Measurements from ENCODE around the gene GGA3.
"Not testable (repeated sequence)": the region's sequence is repeated elsewhere in the genome, so short reads cannot be mapped to it uniquely, and the experiment has no call there.

The GGA3 gene

DNA sequence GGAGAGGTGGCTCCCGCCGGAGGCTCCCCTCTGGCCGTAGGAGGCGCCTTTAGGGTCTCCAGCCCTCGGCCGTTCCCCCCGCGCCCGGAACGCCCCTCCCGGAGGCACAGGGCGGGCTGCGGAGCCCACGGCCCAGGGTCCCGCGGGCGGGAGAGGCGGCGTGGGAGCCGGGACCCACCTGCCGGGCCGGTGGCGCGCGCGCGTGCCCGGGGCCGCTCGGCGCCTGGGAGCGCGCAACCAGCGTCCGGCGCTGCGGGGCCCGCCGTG is 9.5 kb upstream of the GGA3 start, which contains the start of gene MIF4GD:
Gene MIF4GD (minus strand): TSS at position 266 of the 267 bp plus-strand sequence. CDS start 1,036 bp downstream, outside the sequence.
- no peaks in the 10 kb centered on the region for H3K36me3 ChIP-seq (ENCODE audit: control insufficient read depth, insufficient read depth, low read length)
- H3K4me3 ChIP-seq (ENCODE audit: low read length) = peak within 1 kb of the TSS; percentile 96
- H3K9ac ChIP-seq (ENCODE audit: low read length) = peak within 1 kb of the TSS; percentile 90
- no peaks in the 10 kb centered on the region for H3K9me3 ChIP-seq (ENCODE audit: control insufficient read depth, low read length)
- H3K27me3 ChIP-seq (ENCODE audit: control insufficient read depth, insufficient read depth, low read length) = no peaks in the 10 kb centered on the region
- H3K4me1 ChIP-seq (ENCODE audit: control insufficient read depth, insufficient read depth, low read length) = peaks cover 29% of the 10 kb centered on the region

- Histone ChIP-seq H3K36me3 (ENCODE audit: control insufficient read depth, insufficient read depth, low read length) (peaks cover 3% of the 10 kb centered on the region), H3K4me1 (ENCODE audit: control insufficient read depth, insufficient read depth, low read length) (peaks cover 29% of the 10 kb centered on the region)
Measured at GRCh38 chr17:75270218-75270965, 9.0 kb upstream of the GGA3 start.

GRCh38 chr17:75269844-75270217 is 8.4 kb upstream of the GGA3 start:
- Histone ChIP-seq H3K27me3 (ENCODE audit: control insufficient read depth, insufficient read depth, low read length) (no peaks in the 10 kb centered on the region), H3K9ac (ENCODE audit: low read length) (peak overlapping the region; percentile 90), H3K4me1 (ENCODE audit: control insufficient read depth, insufficient read depth, low read length) (peaks cover 29% of the 10 kb centered on the region), H3K9me3 (ENCODE audit: control insufficient read depth, low read length) (no peaks in the 10 kb centered on the region), H3K36me3 (ENCODE audit: control insufficient read depth, insufficient read depth, low read length) (peaks cover 5% of the 10 kb centered on the region), H3K4me3 (ENCODE audit: low read length) (peak overlapping the region; percentile 96)

More at GRCh38 chr17:75270218-75270965, 9.0 kb upstream of the GGA3 start:
- peak overlapping the region; percentile 90 for H3K9ac ChIP-seq (ENCODE audit: low read length)
- no peaks in the 10 kb centered on the region for H3K27me3 ChIP-seq (ENCODE audit: control insufficient read depth, insufficient read depth, low read length)
- H3K9me3 ChIP-seq (ENCODE audit: control insufficient read depth, low read length) = no peaks in the 10 kb centered on the region
- peak overlapping the region; percentile 96 for H3K4me3 ChIP-seq (ENCODE audit: low read length)

- Histone ChIP-seq H3K27me3 (ENCODE audit: control insufficient read depth, insufficient read depth, low read length) (no peaks in the 10 kb centered on the region), H3K36me3 (ENCODE audit: control insufficient read depth, insufficient read depth, low read length) (peaks cover 5% of the 10 kb centered on the region), H3K9me3 (ENCODE audit: control insufficient read depth, low read length) (no peaks in the 10 kb centered on the region), H3K4me3 (ENCODE audit: low read length) (no peak overlapping the region), H3K4me1 (ENCODE audit: control insufficient read depth, insufficient read depth, low read length) (peaks cover 32% of the 10 kb centered on the region), H3K9ac (ENCODE audit: low read length) (no peak overlapping the region)
Measured at GRCh38 chr17:75267411-75268232, 6.2 kb upstream of the GGA3 start.

DNA sequence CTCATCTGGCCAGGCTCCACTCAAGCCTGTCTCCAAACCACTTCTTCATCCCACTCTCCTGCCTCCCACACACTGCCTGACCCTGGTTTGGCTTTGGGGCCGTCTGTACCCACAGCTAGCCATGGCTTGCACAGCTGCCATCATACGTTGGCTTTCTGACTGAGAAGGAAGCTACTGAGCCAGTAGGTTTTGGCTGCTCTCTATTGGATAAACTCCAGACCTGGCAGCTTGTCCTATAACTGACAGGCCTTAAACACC is 5.7 kb upstream of the GGA3 start:
- Histone ChIP-seq H3K9me3 (ENCODE audit: control insufficient read depth, low read length) (no peaks in the 10 kb centered on the region), H3K9ac (ENCODE audit: low read length) (no peak overlapping the region), H3K4me3 (ENCODE audit: low read length) (no peak overlapping the region), H3K4me1 (ENCODE audit: control insufficient read depth, insufficient read depth, low read length) (peaks cover 32% of the 10 kb centered on the region), H3K27me3 (ENCODE audit: control insufficient read depth, insufficient read depth, low read length) (no peaks in the 10 kb centered on the region), H3K36me3 (ENCODE audit: control insufficient read depth, insufficient read depth, low read length) (peaks cover 5% of the 10 kb centered on the region)

GRCh38 chr17:75266316-75267152 is 5.1 kb upstream of the GGA3 start:
- Histone ChIP-seq H3K4me3 (ENCODE audit: low read length) (no peak overlapping the region), H3K27me3 (ENCODE audit: control insufficient read depth, insufficient read depth, low read length) (no peaks in the 10 kb centered on the region), H3K36me3 (ENCODE audit: control insufficient read depth, insufficient read depth, low read length) (peaks cover 5% of the 10 kb centered on the region), H3K4me1 (ENCODE audit: control insufficient read depth, insufficient read depth, low read length) (peaks cover 30% of the 10 kb centered on the region), H3K9me3 (ENCODE audit: control insufficient read depth, low read length) (no peaks in the 10 kb centered on the region), H3K9ac (ENCODE audit: low read length) (no peak overlapping the region)

GRCh38 chr17:75265614-75266315 is 4.4 kb upstream of the GGA3 start:
- Histone ChIP-seq H3K36me3 (ENCODE audit: control insufficient read depth, insufficient read depth, low read length) (peaks cover 5% of the 10 kb centered on the region), H3K9ac (ENCODE audit: low read length) (no peak overlapping the region), H3K27me3 (ENCODE audit: control insufficient read depth, insufficient read depth, low read length) (no peaks in the 10 kb centered on the region), H3K9me3 (ENCODE audit: control insufficient read depth, low read length) (no peaks in the 10 kb centered on the region), H3K4me1 (ENCODE audit: control insufficient read depth, insufficient read depth, low read length) (peaks cover 30% of the 10 kb centered on the region), H3K4me3 (ENCODE audit: low read length) (no peak overlapping the region)

- Histone ChIP-seq H3K9ac (ENCODE audit: low read length) (no peak overlapping the region), H3K4me1 (ENCODE audit: control insufficient read depth, insufficient read depth, low read length) (peaks cover 33% of the 10 kb centered on the region), H3K4me3 (ENCODE audit: low read length) (no peak overlapping the region), H3K36me3 (ENCODE audit: control insufficient read depth, insufficient read depth, low read length) (peaks cover 5% of the 10 kb centered on the region), H3K27me3 (ENCODE audit: control insufficient read depth, insufficient read depth, low read length) (no peaks in the 10 kb centered on the region), H3K9me3 (ENCODE audit: control insufficient read depth, low read length) (no peaks in the 10 kb centered on the region)
Measured at GRCh38 chr17:75263055-75263454, 1.6 kb upstream of the GGA3 start.

DNA sequence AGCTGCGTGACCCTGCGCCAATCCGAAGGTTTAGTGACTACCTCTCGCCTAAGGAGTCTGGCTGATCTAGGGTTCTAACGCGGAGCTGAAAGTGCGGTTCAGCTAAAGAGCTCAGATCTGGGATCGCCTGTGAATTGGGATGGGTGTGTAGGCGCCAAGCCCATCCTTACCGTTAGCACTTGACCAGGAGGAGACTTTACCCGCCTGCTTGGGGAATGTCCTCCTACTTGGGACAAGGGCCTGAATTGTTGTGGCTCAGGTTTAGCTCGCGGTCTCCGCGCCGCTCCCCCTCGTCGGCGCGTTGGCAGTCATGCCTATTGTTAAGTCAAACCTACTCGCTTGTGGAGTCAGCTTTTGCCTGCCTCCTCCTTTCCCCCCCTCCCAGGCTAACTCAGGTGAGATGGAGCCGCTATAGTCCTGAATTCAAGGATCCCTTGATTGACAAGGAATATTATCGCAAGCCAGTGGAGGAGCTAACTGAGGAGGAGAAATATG is 753 bp upstream of the GGA3 start:
- Histone ChIP-seq H3K27me3 (ENCODE audit: control insufficient read depth, insufficient read depth, low read length) (no peaks in the 10 kb centered on the region), H3K4me3 (ENCODE audit: low read length) (peak overlapping the region; percentile 92), H3K9me3 (ENCODE audit: control insufficient read depth, low read length) (no peaks in the 10 kb centered on the region), H3K9ac (ENCODE audit: low read length) (peak overlapping the region; percentile 97), H3K4me1 (ENCODE audit: control insufficient read depth, insufficient read depth, low read length) (peaks cover 25% of the 10 kb centered on the region), H3K36me3 (ENCODE audit: control insufficient read depth, insufficient read depth, low read length) (peaks cover 5% of the 10 kb centered on the region)

- peak overlapping the region; percentile 92 for H3K4me3 ChIP-seq (ENCODE audit: low read length)
- H3K9me3 ChIP-seq (ENCODE audit: control insufficient read depth, low read length) = no peaks in the 10 kb centered on the region
- H3K27me3 ChIP-seq (ENCODE audit: control insufficient read depth, insufficient read depth, low read length) = no peaks in the 10 kb centered on the region
- peak overlapping the region; percentile 97 for H3K9ac ChIP-seq (ENCODE audit: low read length)
- peaks cover 5% of the 10 kb centered on the region for H3K36me3 ChIP-seq (ENCODE audit: control insufficient read depth, insufficient read depth, low read length)
- H3K4me1 ChIP-seq (ENCODE audit: control insufficient read depth, insufficient read depth, low read length) = peaks cover 21% of the 10 kb centered on the region
Measured at GRCh38 chr17:75260641-75261335, 618 bp downstream of the GGA3 start.

DNA sequence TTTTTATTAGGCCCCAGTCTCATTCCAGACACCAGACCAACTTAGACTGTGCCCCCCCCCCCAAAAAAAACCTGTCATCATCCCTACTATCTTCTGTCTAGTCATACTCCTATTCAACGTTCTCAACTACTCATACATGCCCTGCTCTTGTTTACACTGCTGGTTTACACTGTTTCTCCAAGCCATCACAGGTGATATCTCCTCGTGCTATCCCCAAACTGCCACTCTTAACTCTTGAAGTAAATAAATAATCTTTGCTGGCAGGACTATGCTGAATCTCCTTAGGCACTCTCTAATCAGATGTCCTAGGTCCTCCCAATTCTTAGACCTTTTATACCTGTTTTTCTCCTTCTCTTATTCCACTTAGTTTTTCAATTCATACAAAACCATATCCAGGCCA is 4.2 kb downstream of the GGA3 start:
- not testable (repeated sequence) for H3K36me3 ChIP-seq (ENCODE audit: control insufficient read depth, insufficient read depth, low read length); H3K9me3 ChIP-seq (ENCODE audit: control insufficient read depth, low read length); H3K9ac ChIP-seq (ENCODE audit: low read length); H3K4me3 ChIP-seq (ENCODE audit: low read length); H3K27me3 ChIP-seq (ENCODE audit: control insufficient read depth, insufficient read depth, low read length)
- peaks cover 14% of the 10 kb centered on the region for H3K4me1 ChIP-seq (ENCODE audit: control insufficient read depth, insufficient read depth, low read length)

Data from mucosa of stomach (tissue), 1 donor.